PC-9 (cell line): ENCODE results near the gene EVL. TPM values are rescaled to one million over a fixed set of nuclear protein-coding genes. Genes with fewer than 3 reads are reported as not detected.
"Not testable (repeated sequence)": the region's sequence is repeated elsewhere in the genome, so short reads cannot be mapped to it uniquely, and the experiment has no call there.

Source experiments
- BruUV-seq: library from RNA; stranded (reverse); fragments of 400-500 nt; replicated peaks from 2 replicates; lab custom pipeline; 2021; lab: Mats Ljungman, UMichigan
- CTCF ChIA-PET: fragments of 300-600 bp; sonication (Branson Sonifier 250); formaldehyde crosslinking; loops from one replicate; lab custom pipeline; 2022; ENCODE audit warnings: antibody characterized with exemption; lab: Charles Lee
- POLR2A ChIA-PET: fragments of 300-600 bp; sonication (Branson Sonifier 250); formaldehyde crosslinking; loops from one replicate; lab custom pipeline; 2022; ENCODE audit warnings: antibody characterized with exemption; ENCODE audit not compliant: unreplicated experiment; lab: Charles Lee
- DNase-seq, 2 experiments: peaks; one replicate each; pipeline versions ENCODE4 v3.0.0 to v3.0.0-alpha.2; 2015 to 2022; ENCODE audit warnings: mixed read lengths in 1 of 2
- H2AFZ ChIP-seq: fragments of 200-600 bp; sonication (generic); 2 replicates; pipeline ENCODE4 v1.8.1; 2017; ENCODE audit warnings: antibody characterized with exemption
- H3F3A ChIP-seq: fragments of 200-600 bp; sonication (generic); 2 replicates; pipeline ENCODE4 v1.8.1; 2017; ENCODE audit warnings: antibody characterized with exemption, mild to moderate bottlenecking, low read depth; ENCODE audit not compliant: insufficient read depth
- H3K27ac ChIP-seq: fragments of 200-600 bp; sonication (generic); 2 replicates; pipeline ENCODE4 v1.6.1; 2016; ENCODE audit warnings: mixed run types
- H3K27me3 ChIP-seq: fragments of 200-600 bp; sonication (generic); 2 replicates; pipeline ENCODE4 v1.6.1; 2016; ENCODE audit warnings: low read depth, mixed run types; ENCODE audit not compliant: insufficient read depth
- H3K36me3 ChIP-seq: fragments of 200-600 bp; sonication (generic); 2 replicates; pipeline ENCODE4 v1.6.1; 2016; ENCODE audit warnings: low read depth, mixed run types
- H3K4me1 ChIP-seq: fragments of 200-600 bp; sonication (generic); replicated peaks from 2 replicates; pipeline ENCODE4 v1.6.1; 2016; ENCODE audit warnings: mixed run types; ENCODE audit not compliant: insufficient read depth
- H3K4me2 ChIP-seq: fragments of 200-600 bp; sonication (generic); 2 replicates; pipeline ENCODE4 v1.6.1; 2017; ENCODE audit warnings: mixed run types
- H3K4me3 ChIP-seq: fragments of 200-600 bp; sonication (generic); 2 replicates; pipeline ENCODE4 v1.6.1; 2016; ENCODE audit warnings: mixed run types
- H3K79me2 ChIP-seq: fragments of 200-600 bp; sonication (generic); 2 replicates; pipeline ENCODE4 v1.6.1; 2017; ENCODE audit warnings: low read depth, mixed run types
- H3K9me2 ChIP-seq: fragments of 200-600 bp; sonication (generic); 2 replicates; pipeline ENCODE4 v1.8.1; 2017; ENCODE audit warnings: mild to moderate bottlenecking; ENCODE audit not compliant: insufficient read depth
- H3K9me3 ChIP-seq: fragments of 200-600 bp; sonication (generic); 2 replicates; pipeline ENCODE4 v1.8.1; 2016; ENCODE audit warnings: low read depth; ENCODE audit not compliant: insufficient read depth
- H4K20me1 ChIP-seq: fragments of 200-600 bp; sonication (generic); 2 replicates; pipeline ENCODE4 v1.8.1; 2017; ENCODE audit not compliant: insufficient read depth
- CTCF ChIP-seq: fragments of 200-600 bp; sonication (generic); conservative IDR thresholded peaks from 2 replicates; pipeline ENCODE4 v1.6.1; 2017; ENCODE audit warnings: mixed run types, antibody characterized with exemption, mild to moderate bottlenecking, moderate library complexity
- EZH2 ChIP-seq: fragments of 200-600 bp; sonication (generic); IDR thresholded peaks from 2 replicates; pipeline ENCODE4 v1.8.0; 2017; ENCODE audit warnings: antibody characterized with exemption, low read depth
- intact Hi-C: fragments of 100-400 bp; cut with micrococcal nuclease; formaldehyde crosslinking; loops from one replicate; pipeline ENCODE4 v1.10.0; 2022; ENCODE audit not compliant: unreplicated experiment
- total RNA-seq: library from RNA; stranded (reverse); gene quantifications from 2 replicates; pipeline ENCODE4 v1.2.3, GENCODE V29; 2021

The EVL gene
- total RNA-seq, 1 experiment from 2014 or later: 5.9 TPM

GRCh38 chr14:100062590-100062989 lies 2.6 kb upstream of the EVL start:
- no peaks in the 10 kb centered on the region for H3K9me3 ChIP-seq
- no peak overlapping the region for H2AFZ ChIP-seq
- CTCF ChIA-PET: no interaction called here
- H3K4me1 ChIP-seq: peaks cover 36% of the 10 kb centered on the region
- H3K4me2 ChIP-seq: no peak overlapping the region
- no peak overlapping the region for H3K4me3 ChIP-seq
- H3K27me3 ChIP-seq: no peaks in the 10 kb centered on the region
- POLR2A ChIA-PET: no interaction called here
- peaks cover 14% of the 10 kb centered on the region for H3F3A ChIP-seq
- no peaks in the 10 kb centered on the region for H3K36me3 ChIP-seq
- BruUV-seq: no TSS peak
- no peaks in the 10 kb centered on the region for H3K79me2 ChIP-seq
- DNase-seq: no peak
- intact Hi-C loops: no loop called here
- no peaks in the 10 kb centered on the region for H4K20me1 ChIP-seq
- TF ChIP-seq EZH2: no peak
- no peak for TF ChIP-seq CTCF
- no peaks in the 10 kb centered on the region for H3K9me2 ChIP-seq
- H3K27ac ChIP-seq: no peak overlapping the region

GRCh38 chr14:100063314-100063941 lies 1.8 kb upstream of the EVL start:
- Histone ChIP-seq H3K27ac (no peak overlapping the region), H3K9me3 (no peaks in the 10 kb centered on the region), H3K4me2 (no peak overlapping the region), H3K4me1 (peaks cover 36% of the 10 kb centered on the region), H3K27me3 (no peaks in the 10 kb centered on the region), H3K4me3 (no peak overlapping the region), H3K79me2 (no peaks in the 10 kb centered on the region), H2AFZ (no peak overlapping the region), H3K9me2 (no peaks in the 10 kb centered on the region), H4K20me1 (no peaks in the 10 kb centered on the region), H3F3A (peaks cover 22% of the 10 kb centered on the region), H3K36me3 (no peaks in the 10 kb centered on the region)
- ChIA-PET POLR2A (no interaction called here), CTCF (no interaction called here)
- BruUV-seq: no TSS peak
- TF ChIP-seq EZH2: no peak
- no peak for TF ChIP-seq CTCF
- DNase-seq: no peak
- intact Hi-C loops: no loop called here

- intact Hi-C loops, CTCF ChIA-PET: not testable (repeated sequence)
Measured at GRCh38 chr14:100064335-100065092, 708 bp upstream of the EVL start.

More at GRCh38 chr14:100064335-100065092, 708 bp upstream of the EVL start:
- Histone ChIP-seq H3K4me1 (peaks cover 37% of the 10 kb centered on the region), H3F3A (peaks cover 26% of the 10 kb centered on the region)
- H3K27me3 ChIP-seq, H3K4me3 ChIP-seq, H3K27ac ChIP-seq, H2AFZ ChIP-seq, H3K36me3 ChIP-seq, H3K9me2 ChIP-seq, POLR2A ChIA-PET, H3K4me2 ChIP-seq, H4K20me1 ChIP-seq, DNase-seq, H3K79me2 ChIP-seq, BruUV-seq, H3K9me3 ChIP-seq: not testable (repeated sequence)
